Measurements from ENCODE around the gene RTRAF.

Gene RTRAF

GRCh38 chr14:52049271-52049670 is 59.9 kb downstream of the RTRAF start:
- FAIRE-seq = no peak
- TF ChIP-seq CTCF (IDR thresholded peaks at IDR 0.05; ENCODE audit: insufficient read depth, missing control alignments) = no peak
- DNase-seq (ENCODE audit: insufficient read length, low spot score) = no peak

GRCh38 chr14:52049721-52050588 is 60.6 kb downstream of the RTRAF start:
- no peak for FAIRE-seq

GRCh38 chr14:52051251-52051650 is 61.9 kb downstream of the RTRAF start:
- no peak for TF ChIP-seq CTCF (IDR thresholded peaks at IDR 0.05; ENCODE audit: insufficient read depth, missing control alignments)
- FAIRE-seq (no peak), DNase-seq (ENCODE audit: insufficient read length, low spot score) (no peak)

More at GRCh38 chr14:52049721-52050588, 60.6 kb downstream of the RTRAF start:
- TF ChIP-seq CTCF (IDR thresholded peaks at IDR 0.05; ENCODE audit: insufficient read depth, missing control alignments) = no peak
- DNase-seq (ENCODE audit: insufficient read length, low spot score) = no peak

GRCh38 chr14:52051871-52052270 is 62.5 kb downstream of the RTRAF start:
- FAIRE-seq = no peak
- no peak for TF ChIP-seq CTCF (IDR thresholded peaks at IDR 0.05; ENCODE audit: insufficient read depth, missing control alignments)
- no peak for DNase-seq (ENCODE audit: insufficient read length, low spot score)

- TF ChIP-seq CTCF (IDR thresholded peaks at IDR 0.05; ENCODE audit: insufficient read depth, missing control alignments) = no peak
- no peak for DNase-seq (ENCODE audit: insufficient read length, low spot score)
- no peak for FAIRE-seq
Measured at GRCh38 chr14:52052288-52052943, 63.1 kb downstream of the RTRAF start.

- DNase-seq (ENCODE audit: insufficient read length, low spot score) (no peak), FAIRE-seq (no peak)
- TF ChIP-seq CTCF (IDR thresholded peaks at IDR 0.05; ENCODE audit: insufficient read depth, missing control alignments) = no peak
Measured at GRCh38 chr14:52053044-52053443, 63.7 kb downstream of the RTRAF start.

GRCh38 chr14:52054678-52055077 is 65.3 kb downstream of the RTRAF start:
- FAIRE-seq (no peak), DNase-seq (ENCODE audit: insufficient read length, low spot score) (no peak)
- TF ChIP-seq CTCF (IDR thresholded peaks at IDR 0.05; ENCODE audit: insufficient read depth, missing control alignments) = no peak
